Ovary (tissue), 3 donors: Measurements from ENCODE around the gene FXYD4.

ENCODE experiments used
- POLR2A ChIP-seq: fragments of 450-650 bp; IDR thresholded peaks from one replicate; pipeline ENCODE4 v1.6.1; 2017; ENCODE audit warnings: antibody characterized with exemption, mild to moderate bottlenecking, moderate library complexity
- TF ChIP-seq, protein P1 (sequence below), 3 donors: fragments of 450-650 bp in 2 of 3; fragments of 200-600 bp in 1 of 3; IDR thresholded peaks; one replicate each; pipeline versions ENCODE4 v1.5.1 to v1.8.0; 2016 to 2022; ENCODE audit warnings: antibody characterized with exemption in 3 of 3, mild to moderate bottlenecking in 1 of 3
- donor health status: DM: no; HTN: no; CAD: no.

GRCh38 chr10:43394868-43395267, 23.4 kb downstream of the FXYD4 start:
- TF ChIP-seq, protein P1, sequence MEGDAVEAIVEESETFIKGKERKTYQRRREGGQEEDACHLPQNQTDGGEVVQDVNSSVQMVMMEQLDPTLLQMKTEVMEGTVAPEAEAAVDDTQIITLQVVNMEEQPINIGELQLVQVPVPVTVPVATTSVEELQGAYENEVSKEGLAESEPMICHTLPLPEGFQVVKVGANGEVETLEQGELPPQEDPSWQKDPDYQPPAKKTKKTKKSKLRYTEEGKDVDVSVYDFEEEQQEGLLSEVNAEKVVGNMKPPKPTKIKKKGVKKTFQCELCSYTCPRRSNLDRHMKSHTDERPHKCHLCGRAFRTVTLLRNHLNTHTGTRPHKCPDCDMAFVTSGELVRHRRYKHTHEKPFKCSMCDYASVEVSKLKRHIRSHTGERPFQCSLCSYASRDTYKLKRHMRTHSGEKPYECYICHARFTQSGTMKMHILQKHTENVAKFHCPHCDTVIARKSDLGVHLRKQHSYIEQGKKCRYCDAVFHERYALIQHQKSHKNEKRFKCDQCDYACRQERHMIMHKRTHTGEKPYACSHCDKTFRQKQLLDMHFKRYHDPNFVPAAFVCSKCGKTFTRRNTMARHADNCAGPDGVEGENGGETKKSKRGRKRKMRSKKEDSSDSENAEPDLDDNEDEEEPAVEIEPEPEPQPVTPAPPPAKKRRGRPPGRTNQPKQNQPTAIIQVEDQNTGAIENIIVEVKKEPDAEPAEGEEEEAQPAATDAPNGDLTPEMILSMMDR (IDR thresholded peaks at IDR 0.05) = no peak
- no peak for TF ChIP-seq POLR2A
